K562 (cell line): Measurements from ENCODE around the gene SLC12A6. TPM values are rescaled to one million over a fixed set of nuclear protein-coding genes. Genes with fewer than 3 reads are reported as not detected.

Source experiments
- ATAC-seq: fragments of 200-7000 bp; cut with Tn5 transposase; 3 replicates; pipeline ENCODE4 v1.9.1; 2020; ENCODE audit warnings: moderate library complexity
- BruUV-seq: library from RNA; stranded (reverse); fragments of 400-500 nt; replicated peaks from 2 replicates; lab custom pipeline; 2021; lab: Mats Ljungman, UMichigan
- CTCF ChIA-PET: fragments of 300-600 bp; formaldehyde crosslinking; extraction: SDS; loops from one replicate; lab custom pipeline; 2021; ENCODE audit warnings: low intra/inter-chr PET ratio; lab: Yijun Ruan, JAX
- POLR2A ChIA-PET: fragments of 300-600, 350-650 bp; sonication (Branson Sonifier 250); formaldehyde crosslinking; extraction: SDS; loops from one replicate; lab custom pipeline; 2021; ENCODE audit warnings: antibody characterized with exemption, inconsistent platforms; lab: Yijun Ruan, JAX
- DNase-seq, 4 experiments: peaks; one replicate each; pipeline versions ENCODE4 v3.0.0 to v3.0.0-alpha.2; 2011 to 2018; ENCODE audit warnings: low spot score in 3 of 4, mixed read lengths in 3 of 4; ENCODE audit errors: extremely low read depth in 1 of 4
- FAIRE-seq: peaks from 2 replicates; lab custom pipeline; 2011; peaks lifted over from hg19 to GRCh38; lab: Jason Lieb, UNC
- H2AFZ ChIP-seq: 2 replicates; pipeline ENCODE4 v1.6.0; 2011; ENCODE audit warnings: low read depth, low read length, control low read depth, inconsistent platforms
- H3K27ac ChIP-seq: fragments of 200-600 bp; 3 replicates; pipeline ENCODE4 v1.8.0; 2011; ENCODE audit warnings: low read depth, mild to moderate bottlenecking, control low read depth, inconsistent platforms, low read length, moderate library complexity, mixed read lengths; ENCODE audit errors: extremely low read depth
- H3K27me3 ChIP-seq, 2 experiments: fragments of 300-600 bp in 1 of 2; 2 replicates in 1 of 2; 3 replicates in 1 of 2; pipeline versions ENCODE4 v1.6.0 to v1.8.0; 2011; ENCODE audit warnings: inconsistent platforms in 2 of 2, low read length in 2 of 2, mild to moderate bottlenecking in 1 of 2, mixed read lengths in 1 of 2, moderate library complexity in 1 of 2; ENCODE audit not compliant: control insufficient read depth in 2 of 2, insufficient read depth in 2 of 2
- H3K36me3 ChIP-seq: fragments of 300-600 bp; 3 replicates; pipeline ENCODE4 v1.8.0; 2011; ENCODE audit warnings: mild to moderate bottlenecking, low read length, inconsistent platforms; ENCODE audit not compliant: control insufficient read depth, insufficient read depth
- H3K4me1 ChIP-seq, 2 experiments: fragments of 200-600 bp in 1 of 2; replicated peaks in 1 of 2; 2 replicates in 1 of 2; 3 replicates in 1 of 2; pipeline versions ENCODE4 v1.5.1 to v1.8.0; 2011; ENCODE audit warnings: inconsistent platforms in 2 of 2, low read length in 2 of 2, mild to moderate bottlenecking in 1 of 2, mixed read lengths in 1 of 2, moderate library complexity in 1 of 2; ENCODE audit not compliant: control insufficient read depth in 2 of 2, insufficient read depth in 2 of 2
- H3K4me2 ChIP-seq: 2 replicates; pipeline ENCODE4 v1.6.1; 2011; ENCODE audit warnings: low read length, control low read depth, inconsistent platforms, mixed read lengths; ENCODE audit not compliant: insufficient read depth
- H3K4me3 ChIP-seq: fragments of 200-600 bp; sonication (generic), shearing (Covaris generic); 2 replicates; pipeline ENCODE4 v1.5.1; 2016; ENCODE audit warnings: control low read depth, inconsistent platforms
- H3K79me2 ChIP-seq: fragments of 200-600 bp; 3 replicates; pipeline ENCODE4 v1.8.0; 2011; ENCODE audit warnings: low read length, inconsistent platforms; ENCODE audit not compliant: control insufficient read depth, insufficient read depth
- H3K9ac ChIP-seq, 2 experiments: 2 replicates each; pipeline versions ENCODE4 v1.6.0 to v1.6.1; 2011; ENCODE audit warnings: low read depth in 2 of 2, low read length in 2 of 2, control low read depth in 1 of 2, inconsistent platforms in 1 of 2, mild to moderate bottlenecking in 1 of 2, mixed read lengths in 1 of 2; ENCODE audit not compliant: insufficient read depth in 1 of 2
- H3K9me1 ChIP-seq: one replicate; pipeline ENCODE4 v1.6.0; 2011; ENCODE audit warnings: inconsistent platforms, mild to moderate bottlenecking, low read length, moderate library complexity; ENCODE audit not compliant: control insufficient read depth, insufficient read depth
- H3K9me3 ChIP-seq: replicated peaks from 2 replicates; pipeline ENCODE4 v1.5.1; 2011; ENCODE audit warnings: low read depth, low read length, inconsistent platforms; ENCODE audit not compliant: control insufficient read depth, insufficient read depth
- H4K20me1 ChIP-seq: replicated peaks from 2 replicates; pipeline ENCODE4 v1.6.1; 2011; ENCODE audit warnings: low read length, inconsistent platforms, mixed read lengths; ENCODE audit not compliant: control insufficient read depth, insufficient read depth
- ATF1 ChIP-seq, 2 experiments: fragments of 450-650 bp in 1 of 2; IDR thresholded peaks; 2 replicates each; pipeline ENCODE4 v1.6.1; 2016; ENCODE audit warnings: missing compliant biosample characterization in 1 of 2, missing genetic modification characterization in 1 of 2
- CBFA2T3 ChIP-seq: fragments of 450-650 bp; IDR thresholded peaks from 2 replicates; pipeline ENCODE4 v1.6.1; 2017
- CREB3L1 ChIP-seq: fragments of 450-650 bp; IDR thresholded peaks from 2 replicates; pipeline ENCODE4 v1.6.1; 2014; ENCODE audit warnings: low read depth, mild to moderate bottlenecking, moderate library complexity, borderline replicate concordance
- CREBBP ChIP-seq: IDR thresholded peaks from one replicate; pipeline ENCODE4 v1.6.1; 2012; ENCODE audit warnings: low read depth, mild to moderate bottlenecking, control low read depth, inconsistent platforms, low read length
- EWSR1 ChIP-seq: fragments of 450-650 bp; IDR thresholded peaks from 2 replicates; pipeline ENCODE4 v1.6.1; 2018; ENCODE audit warnings: borderline replicate concordance, mild to moderate bottlenecking, low read depth, moderate library complexity; ENCODE audit not compliant: partially characterized antibody
- HDAC6 ChIP-seq: IDR thresholded peaks from 2 replicates; pipeline ENCODE4 v1.6.1; 2012; ENCODE audit warnings: low read depth, mild to moderate bottlenecking, control low read depth, inconsistent platforms, low read length, moderate library complexity
- HDAC8 ChIP-seq: fragments of 450-650 bp; IDR thresholded peaks from 2 replicates; pipeline ENCODE4 v1.6.1; 2016; ENCODE audit warnings: mild to moderate bottlenecking, missing genetic modification characterization, moderate library complexity, missing compliant biosample characterization
- SIX5 ChIP-seq, 2 experiments: IDR thresholded peaks; 2 replicates each; pipeline ENCODE4 v1.6.1; 2011; ENCODE audit warnings: low read length in 2 of 2, borderline replicate concordance in 1 of 2, low read depth in 1 of 2, mild to moderate bottlenecking in 1 of 2, moderate library complexity in 1 of 2; ENCODE audit not compliant: insufficient read depth in 1 of 2
- ZNF586 ChIP-seq: fragments of 450-650 bp; formaldehyde crosslinking; conservative IDR thresholded peaks from 2 replicates; pipeline ENCODE4 v1.4.0; 2020; ENCODE audit warnings: mild to moderate bottlenecking, moderate library complexity
- WGBS: fragments of 100-300 bp; shearing (Covaris generic); methylation state at CpG from one replicate; pipeline ENCODE4 v1.1.6; 2016; ENCODE audit warnings: low coverage, mixed read lengths; ENCODE audit not compliant: insufficient coverage; ENCODE audit errors: missing lambda C conversion rate; 5-methylcytosine and 5-hydroxymethylcytosine counted together
- in situ Hi-C: fragments of 300-500 bp; cut with MboI; formaldehyde crosslinking; loops from 4 replicates; pipeline ENCODE4 v1.15.0; 2018; ENCODE audit warnings: inconsistent platforms, mixed read lengths
- intact Hi-C: fragments of 100-400 bp; cut with micrococcal nuclease; formaldehyde crosslinking; loops from 2 replicates; pipeline ENCODE4 v1.14.2; 2022
- polyA plus RNA-seq, 8 experiments: library from polyadenylated mRNA; depleted of rRNA in 4 of 8; stranded (reverse) in 5 of 8; unstranded in 3 of 8; fragments of >200 nt; fragmentation: Nextera tagmentation in 2 of 8; fragmentation: Illumina TruSeq in 1 of 8; extraction: Ambion mirVana in 2 of 8; extraction: Trizol in 1 of 8; gene quantifications; 2 replicates each; pipeline versions ENCODE4 v1.2.1 to v1.2.3, GENCODE V29; 2011 to 2014; ENCODE audit warnings: inconsistent platforms in 1 of 8, missing spikeins in 1 of 8
- total RNA-seq, 7 experiments: library from RNA; depleted of rRNA in 6 of 7; stranded (reverse); fragments of >200 nt in 6 of 7; fragmentation: Illumina TruSeq in 2 of 7; extraction: Trizol in 2 of 7; gene quantifications; 2 replicates each; pipeline versions ENCODE4 v1.2.1 to v1.2.3, GENCODE V29; 2011 to 2021; ENCODE audit warnings: low replicate concordance in 1 of 7
- TF ChIP-seq, protein P1 (sequence below): sonication (generic); formaldehyde crosslinking; IDR thresholded peaks from 2 replicates; pipeline ENCODE4 v1.8.1; 2023; ENCODE audit warnings: mild to moderate bottlenecking, missing genetic modification reagents
- TF ChIP-seq, protein P2 (sequence below): conservative IDR thresholded peaks from 2 replicates; pipeline ENCODE4 v1.6.1; 2011; ENCODE audit warnings: low read depth, mild to moderate bottlenecking, low read length; ENCODE audit not compliant: control insufficient read depth

SLC12A6 gene
- total and polyA plus RNA-seq, 9 of the 15 experiments (the other 6 are each of a cell fraction or from before 2014, with no cell fraction given), result 1.4 to 16.4 (median 6.7) TPM

DNA sequence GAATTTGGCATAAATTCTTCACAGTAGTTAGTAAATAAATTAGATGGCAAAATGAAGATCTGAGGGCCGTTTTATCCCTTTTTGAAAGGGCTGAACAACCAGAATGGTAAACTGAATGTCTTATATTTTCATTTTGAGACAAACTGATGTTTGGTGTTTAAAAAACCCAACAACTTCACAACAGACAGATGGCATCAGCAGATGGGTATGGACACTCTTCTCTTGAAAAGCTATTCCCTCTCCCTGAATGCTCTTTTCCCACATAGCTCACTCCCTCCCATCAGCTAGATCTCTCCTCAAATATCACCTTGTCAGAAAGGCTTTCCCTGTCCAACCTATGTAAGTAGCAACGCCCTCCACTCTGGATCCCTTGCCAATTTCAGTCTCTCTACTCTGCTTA lies 79.4 kb downstream of the SLC12A6 start:
- Histone ChIP-seq H2AFZ (no peak overlapping the region), H3K79me2 (no peaks in the 10 kb centered on the region), H3K4me3 (no peak overlapping the region), H3K4me1 (peaks cover 4 to 6% of the 10 kb centered on the region in 2 experiments; a peak in 4 of 5 replicates), H3K27ac (no peak overlapping the region), H3K9me3 (no peaks in the 10 kb centered on the region), H3K36me3 (peaks cover 8% of the 10 kb centered on the region; the same call in 2 of the 3 replicates), H3K4me2 (no peak overlapping the region), H4K20me1 (no peaks in the 10 kb centered on the region), H3K9ac (no peak overlapping the region), H3K9me1 (no peaks in the 10 kb centered on the region), H3K27me3 (no peaks in the 10 kb centered on the region)
- intact Hi-C loops (no loop called here), in situ Hi-C loops (no loop called here)
- BruUV-seq, result no TSS peak
- POLR2A ChIA-PET, result no interaction called here
- DNase-seq (no peak), ATAC-seq (no peak), FAIRE-seq (no peak)
- TF ChIP-seq ATF1 (CRISPR knock-in tag; IDR thresholded peaks at IDR 0.05) (no peak), ATF1 (tag; IDR thresholded peaks at IDR 0.05) (no peak), CREB3L1 (no peak), CREBBP (no peak), EWSR1 (no peak), SIX5 (IDR thresholded peaks at IDR 0.05; ENCODE audit: borderline replicate concordance in 1 of 2, insufficient read depth in 1 of 2, low read depth in 1 of 2, low read length in 2 of 2) (no peak), ZNF586 (no peak), HDAC8 (tag) (no peak), CBFA2T3 (no peak), HDAC6 (no peak)
- TF ChIP-seq, protein P1, sequence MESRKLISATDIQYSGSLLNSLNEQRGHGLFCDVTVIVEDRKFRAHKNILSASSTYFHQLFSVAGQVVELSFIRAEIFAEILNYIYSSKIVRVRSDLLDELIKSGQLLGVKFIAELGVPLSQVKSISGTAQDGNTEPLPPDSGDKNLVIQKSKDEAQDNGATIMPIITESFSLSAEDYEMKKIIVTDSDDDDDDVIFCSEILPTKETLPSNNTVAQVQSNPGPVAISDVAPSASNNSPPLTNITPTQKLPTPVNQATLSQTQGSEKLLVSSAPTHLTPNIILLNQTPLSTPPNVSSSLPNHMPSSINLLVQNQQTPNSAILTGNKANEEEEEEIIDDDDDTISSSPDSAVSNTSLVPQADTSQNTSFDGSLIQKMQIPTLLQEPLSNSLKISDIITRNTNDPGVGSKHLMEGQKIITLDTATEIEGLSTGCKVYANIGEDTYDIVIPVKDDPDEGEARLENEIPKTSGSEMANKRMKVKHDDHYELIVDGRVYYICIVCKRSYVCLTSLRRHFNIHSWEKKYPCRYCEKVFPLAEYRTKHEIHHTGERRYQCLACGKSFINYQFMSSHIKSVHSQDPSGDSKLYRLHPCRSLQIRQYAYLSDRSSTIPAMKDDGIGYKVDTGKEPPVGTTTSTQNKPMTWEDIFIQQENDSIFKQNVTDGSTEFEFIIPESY (CRISPR knock-in tag), result no peak
- TF ChIP-seq, protein P2, sequence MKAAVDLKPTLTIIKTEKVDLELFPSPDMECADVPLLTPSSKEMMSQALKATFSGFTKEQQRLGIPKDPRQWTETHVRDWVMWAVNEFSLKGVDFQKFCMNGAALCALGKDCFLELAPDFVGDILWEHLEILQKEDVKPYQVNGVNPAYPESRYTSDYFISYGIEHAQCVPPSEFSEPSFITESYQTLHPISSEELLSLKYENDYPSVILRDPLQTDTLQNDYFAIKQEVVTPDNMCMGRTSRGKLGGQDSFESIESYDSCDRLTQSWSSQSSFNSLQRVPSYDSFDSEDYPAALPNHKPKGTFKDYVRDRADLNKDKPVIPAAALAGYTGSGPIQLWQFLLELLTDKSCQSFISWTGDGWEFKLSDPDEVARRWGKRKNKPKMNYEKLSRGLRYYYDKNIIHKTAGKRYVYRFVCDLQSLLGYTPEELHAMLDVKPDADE, result no peak
- CTCF ChIA-PET, result no interaction called here
- 42% methylated on average over 2 of the region's 2 CpGs for WGBS
